Lower leg skin (tissue), 4 donors: Measurements from ENCODE around the gene BAIAP2L2. TPM values are rescaled to one million over a fixed set of nuclear protein-coding genes. Genes with fewer than 3 reads are reported as not detected.
"Not testable (repeated sequence)": the region's sequence is repeated elsewhere in the genome, so short reads cannot be mapped to it uniquely, and the experiment has no call there.

Source experiments
- DNase-seq, 2 donors: peaks; one replicate each; pipeline ENCODE4 v3.0.0-alpha.2; 2019; ENCODE audit warnings: low spot score in 2 of 2
- H3K4me3 ChIP-seq: fragments of 200-600 bp; sonication (generic); 2 replicates; pipeline ENCODE4 v1.5.1; 2017; ENCODE audit warnings: mild to moderate bottlenecking, low read depth; ENCODE audit not compliant: poor library complexity, severe bottlenecking
- POLR2A ChIP-seq, 2 donors: fragments of 450-650 bp; IDR thresholded peaks; one replicate each; pipeline ENCODE4 v1.6.1; 2016 to 2017; ENCODE audit warnings: antibody characterized with exemption in 2 of 2, mild to moderate bottlenecking in 1 of 2, moderate library complexity in 1 of 2
- WGBS, 2 donors: methylation state at CpG; one replicate each; pipeline ENCODE4 v1.1.5; 2018; 5-methylcytosine and 5-hydroxymethylcytosine counted together
- intact Hi-C: fragments of 100-400 bp; cut with DNase I; formaldehyde crosslinking; loops from one replicate; pipeline ENCODE4 v1.15.0; 2023; ENCODE audit warnings: low total_unique reads
- total RNA-seq, 4 donors: library from RNA; depleted of rRNA; stranded (reverse); fragments of >200 nt; gene quantifications; one replicate each; pipeline ENCODE4 v1.1.0, GENCODE V29; 2016
- TF ChIP-seq, protein P1 (sequence below), 3 donors: fragments of 450-650 bp; IDR thresholded peaks; one replicate each; pipeline ENCODE4 v1.5.1; 2016; ENCODE audit warnings: antibody characterized with exemption in 3 of 3, mild to moderate bottlenecking in 3 of 3, moderate library complexity in 2 of 3

The BAIAP2L2 gene
- total RNA-seq, 4 donors from 2014 or later: 1.3 to 2.3 (median 2.1) TPM

DNA sequence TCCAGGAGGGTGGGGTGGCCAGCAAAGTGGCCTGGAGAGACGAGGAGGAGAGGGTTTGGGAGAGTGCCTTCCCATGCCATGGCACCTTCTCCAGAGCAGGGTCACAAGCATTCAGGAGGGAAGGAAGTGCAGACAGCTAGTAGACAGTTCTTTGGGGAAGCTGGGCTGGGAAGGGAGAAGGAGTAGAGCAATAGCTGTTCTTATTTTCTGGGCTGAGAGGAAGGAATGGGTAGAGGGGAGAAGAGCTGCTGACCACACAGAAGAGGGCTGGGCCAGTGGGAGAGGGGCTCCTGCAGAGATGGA is 68.0 kb downstream of the BAIAP2L2 start:
- 64 to 65% methylated on average over 1 of the region's 1 CpG for WGBS, 2 donors
- no peak overlapping the region for H3K4me3 ChIP-seq
- intact Hi-C loops: no loop called here
- TF ChIP-seq, protein P1, sequence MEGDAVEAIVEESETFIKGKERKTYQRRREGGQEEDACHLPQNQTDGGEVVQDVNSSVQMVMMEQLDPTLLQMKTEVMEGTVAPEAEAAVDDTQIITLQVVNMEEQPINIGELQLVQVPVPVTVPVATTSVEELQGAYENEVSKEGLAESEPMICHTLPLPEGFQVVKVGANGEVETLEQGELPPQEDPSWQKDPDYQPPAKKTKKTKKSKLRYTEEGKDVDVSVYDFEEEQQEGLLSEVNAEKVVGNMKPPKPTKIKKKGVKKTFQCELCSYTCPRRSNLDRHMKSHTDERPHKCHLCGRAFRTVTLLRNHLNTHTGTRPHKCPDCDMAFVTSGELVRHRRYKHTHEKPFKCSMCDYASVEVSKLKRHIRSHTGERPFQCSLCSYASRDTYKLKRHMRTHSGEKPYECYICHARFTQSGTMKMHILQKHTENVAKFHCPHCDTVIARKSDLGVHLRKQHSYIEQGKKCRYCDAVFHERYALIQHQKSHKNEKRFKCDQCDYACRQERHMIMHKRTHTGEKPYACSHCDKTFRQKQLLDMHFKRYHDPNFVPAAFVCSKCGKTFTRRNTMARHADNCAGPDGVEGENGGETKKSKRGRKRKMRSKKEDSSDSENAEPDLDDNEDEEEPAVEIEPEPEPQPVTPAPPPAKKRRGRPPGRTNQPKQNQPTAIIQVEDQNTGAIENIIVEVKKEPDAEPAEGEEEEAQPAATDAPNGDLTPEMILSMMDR (IDR thresholded peaks at IDR 0.05): no peak
- no peak for TF ChIP-seq POLR2A (IDR thresholded peaks at IDR 0.05)
- no peak for DNase-seq

- intact Hi-C loops: no loop called here
- H3K4me3 ChIP-seq: no peak overlapping the region
- TF ChIP-seq, protein P1 (IDR thresholded peaks at IDR 0.05): no peak
- TF ChIP-seq POLR2A (IDR thresholded peaks at IDR 0.05): no peak
- 78 to 80% methylated on average over 5 of the region's 5 CpGs for WGBS, 2 donors
- no peak for DNase-seq
These were observed 68.6 kb downstream of the BAIAP2L2 start for GRCh38 chr22:38041760-38042487.

- H3K4me3 ChIP-seq: no peak overlapping the region
- TF ChIP-seq, protein P1 (IDR thresholded peaks at IDR 0.05): no peak
- no peak for TF ChIP-seq POLR2A (IDR thresholded peaks at IDR 0.05)
- intact Hi-C loops: no loop called here
- no peak for DNase-seq
- WGBS, 2 donors: 85 to 87% methylated on average over 20 of the region's 20 CpGs
These were observed 69.3 kb downstream of the BAIAP2L2 start for GRCh38 chr22:38040953-38041759.

DNA sequence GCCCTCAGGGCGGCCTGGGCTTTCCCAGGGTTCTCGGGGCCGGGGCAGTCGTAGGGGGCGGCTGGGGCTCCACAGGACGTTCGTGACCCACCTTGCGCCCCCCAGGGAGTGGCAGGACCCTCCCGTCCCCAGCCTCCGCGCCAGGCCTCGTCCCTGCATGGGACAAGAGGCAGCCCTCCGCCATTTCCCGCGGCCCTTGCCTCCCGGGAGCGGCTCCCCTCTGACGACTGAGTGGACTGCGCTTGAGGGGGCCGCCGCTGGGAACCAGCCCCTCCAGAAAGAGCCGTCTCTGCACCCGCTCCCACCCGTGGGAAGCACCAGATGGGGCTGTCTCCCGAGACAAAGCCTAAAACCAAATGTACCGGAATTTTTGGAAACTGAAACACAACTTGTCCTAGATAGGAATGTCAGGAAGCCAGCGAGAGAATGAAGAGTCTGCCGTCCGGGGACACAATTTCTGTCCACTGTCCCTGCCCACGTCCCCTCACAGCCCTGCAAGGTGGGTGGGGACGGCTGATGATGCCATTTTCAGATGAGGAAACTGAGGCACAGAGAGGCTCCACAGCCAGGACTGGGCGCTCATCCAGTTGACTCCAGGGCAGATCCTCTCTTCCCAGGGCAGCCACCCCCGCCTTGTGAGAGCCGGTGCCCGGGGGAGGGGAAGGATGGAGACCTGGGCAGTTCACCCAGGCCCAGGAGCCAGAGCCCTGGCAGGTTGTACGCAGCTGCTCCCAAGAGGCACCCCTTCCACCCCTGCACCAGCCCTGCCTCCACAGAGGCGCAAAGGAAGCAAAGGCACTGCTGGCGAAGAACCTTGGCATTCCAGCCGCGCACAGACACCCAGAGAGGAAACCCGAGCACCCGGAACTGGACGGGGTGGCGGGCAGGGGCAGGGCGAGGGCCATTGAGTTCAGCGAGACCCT is 71.3 kb downstream of the BAIAP2L2 start:
- no peak overlapping the region for H3K4me3 ChIP-seq
- DNase-seq: no peak
- TF ChIP-seq, protein P1 (IDR thresholded peaks at IDR 0.05): no peak
- TF ChIP-seq POLR2A (IDR thresholded peaks at IDR 0.05): no peak
- intact Hi-C loops: no loop called here
- 74% methylated on average over 41 of the region's 46 CpGs for WGBS, 2 donors

- no peak for DNase-seq
- intact Hi-C loops: no loop called here
- TF ChIP-seq POLR2A (IDR thresholded peaks at IDR 0.05): no peak
- TF ChIP-seq, protein P1 (IDR thresholded peaks at IDR 0.05): no peak
- WGBS, 2 donors: 86 to 88% methylated on average over 23 of the region's 23 CpGs
- H3K4me3 ChIP-seq: no peak overlapping the region
These were observed 72.1 kb downstream of the BAIAP2L2 start for GRCh38 chr22:38038426-38038825.

DNA sequence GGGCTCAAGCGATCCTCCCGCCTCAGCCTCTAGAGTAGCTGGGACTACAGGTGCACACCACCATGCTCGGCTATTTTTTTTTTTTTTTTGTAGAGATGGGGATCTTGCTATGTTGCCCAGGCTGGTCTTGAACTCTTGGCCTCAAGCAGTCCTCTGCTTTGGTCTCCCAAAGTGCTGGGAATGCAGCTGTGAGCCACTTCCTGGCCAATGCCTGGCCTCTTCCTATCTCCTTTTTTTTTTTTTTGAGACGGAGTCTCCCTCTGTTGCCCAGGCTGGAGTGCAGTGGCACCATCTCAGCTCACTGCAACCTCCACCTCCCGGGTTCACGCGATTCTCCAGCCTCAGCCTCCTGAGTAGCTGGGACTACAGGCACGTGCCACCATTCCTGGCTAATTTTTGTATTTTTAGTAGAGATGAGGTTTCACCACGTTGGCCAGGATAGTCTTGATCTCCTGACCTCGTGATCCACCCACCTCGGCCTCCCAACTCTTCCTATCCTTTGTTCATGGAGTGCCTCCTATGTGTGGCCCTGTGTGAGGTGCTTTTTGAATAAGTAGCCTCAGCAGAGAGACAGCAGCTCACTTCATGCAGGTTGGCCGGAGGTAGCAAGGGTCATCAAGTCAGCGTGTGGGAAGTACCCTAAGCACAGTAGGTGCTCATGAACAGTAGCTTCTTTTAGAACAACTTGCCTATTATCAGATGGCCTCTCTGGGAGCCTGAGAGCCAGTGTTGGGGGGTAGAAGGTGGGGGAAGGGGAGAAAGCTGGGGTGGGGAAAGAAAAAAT is 72.9 kb downstream of the BAIAP2L2 start:
- DNase-seq, H3K4me3 ChIP-seq, intact Hi-C loops: not testable (repeated sequence)
- 81 to 84% methylated on average over 13 of the region's 13 CpGs for WGBS, 2 donors
